ENCODE measurements around the gene SLC35G1. TPM values are rescaled to one million over a fixed set of nuclear protein-coding genes. Genes with fewer than 3 reads are reported as not detected.

SLC35G1 gene
- total and polyA plus RNA-seq, 12 donors = 0.86 to 4.0 (median 2.4) TPM

DNA sequence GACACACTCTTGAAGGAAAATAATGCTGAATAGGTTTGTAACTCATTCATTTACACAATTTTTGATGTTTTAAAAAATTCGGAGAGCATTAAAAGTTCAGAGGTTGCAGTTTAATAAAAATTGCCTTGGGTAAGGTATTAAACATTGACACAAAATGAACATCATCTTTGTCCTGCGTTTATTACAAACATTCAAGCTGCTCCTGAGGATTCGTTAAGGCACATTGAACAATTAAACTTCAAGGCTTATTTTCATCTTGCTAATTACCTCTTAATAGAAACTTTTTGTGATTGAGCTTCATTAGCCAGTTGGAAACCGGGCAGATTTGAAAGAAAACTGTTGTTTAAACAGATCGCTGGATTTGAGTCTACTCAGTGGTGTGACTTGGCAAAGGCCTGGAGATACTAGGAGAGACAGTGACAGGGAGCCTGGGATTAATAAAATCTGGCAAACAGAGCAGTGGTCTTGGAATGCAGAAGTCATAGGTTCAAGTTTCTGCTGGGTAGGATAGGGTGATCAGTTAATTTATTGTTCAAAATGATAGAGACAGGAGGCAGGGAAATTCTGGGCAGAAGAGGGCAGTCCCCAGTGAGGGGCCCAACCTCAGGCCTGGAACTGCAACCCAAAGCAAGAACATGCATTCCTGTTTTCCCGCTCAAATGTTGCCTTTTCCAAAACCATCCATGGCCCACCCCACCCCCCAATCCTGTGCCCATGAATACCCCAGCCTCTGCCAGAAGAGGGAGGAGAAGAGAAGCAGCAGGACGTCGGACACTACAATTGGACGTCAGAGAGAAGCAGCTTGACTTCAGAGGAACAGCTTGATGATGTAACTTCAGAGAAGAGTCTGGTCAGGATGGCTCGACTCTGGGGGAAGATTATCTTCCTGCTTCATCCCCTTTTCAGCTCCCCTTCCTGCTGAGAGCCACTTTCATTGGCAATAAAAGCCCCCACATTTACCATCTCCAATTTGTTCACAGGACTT lies 43.5 kb upstream of the SLC35G1 start:
- Histone ChIP-seq H3K27ac (no peak overlapping the region), H3K4me1 (no peaks in the 10 kb centered on the region), H3K27me3 (no peaks in the 10 kb centered on the region), H3K4me3 (no peak overlapping the region), H3K36me3 (no peaks in the 10 kb centered on the region), H3K9me3 (peaks cover 0 to 11% (median 0%) of the 10 kb centered on the region in 11 donors)
- 69 to 70% methylated on average over 10 of the region's 10 CpGs for WGBS, 2 donors
- no peak for ATAC-seq
- intact Hi-C loops (cut with DNase I) = no loop called here
- TF ChIP-seq, protein P1, sequence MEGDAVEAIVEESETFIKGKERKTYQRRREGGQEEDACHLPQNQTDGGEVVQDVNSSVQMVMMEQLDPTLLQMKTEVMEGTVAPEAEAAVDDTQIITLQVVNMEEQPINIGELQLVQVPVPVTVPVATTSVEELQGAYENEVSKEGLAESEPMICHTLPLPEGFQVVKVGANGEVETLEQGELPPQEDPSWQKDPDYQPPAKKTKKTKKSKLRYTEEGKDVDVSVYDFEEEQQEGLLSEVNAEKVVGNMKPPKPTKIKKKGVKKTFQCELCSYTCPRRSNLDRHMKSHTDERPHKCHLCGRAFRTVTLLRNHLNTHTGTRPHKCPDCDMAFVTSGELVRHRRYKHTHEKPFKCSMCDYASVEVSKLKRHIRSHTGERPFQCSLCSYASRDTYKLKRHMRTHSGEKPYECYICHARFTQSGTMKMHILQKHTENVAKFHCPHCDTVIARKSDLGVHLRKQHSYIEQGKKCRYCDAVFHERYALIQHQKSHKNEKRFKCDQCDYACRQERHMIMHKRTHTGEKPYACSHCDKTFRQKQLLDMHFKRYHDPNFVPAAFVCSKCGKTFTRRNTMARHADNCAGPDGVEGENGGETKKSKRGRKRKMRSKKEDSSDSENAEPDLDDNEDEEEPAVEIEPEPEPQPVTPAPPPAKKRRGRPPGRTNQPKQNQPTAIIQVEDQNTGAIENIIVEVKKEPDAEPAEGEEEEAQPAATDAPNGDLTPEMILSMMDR (IDR thresholded peaks at IDR 0.05) = no peak
- DNase-seq = no peak

DNA sequence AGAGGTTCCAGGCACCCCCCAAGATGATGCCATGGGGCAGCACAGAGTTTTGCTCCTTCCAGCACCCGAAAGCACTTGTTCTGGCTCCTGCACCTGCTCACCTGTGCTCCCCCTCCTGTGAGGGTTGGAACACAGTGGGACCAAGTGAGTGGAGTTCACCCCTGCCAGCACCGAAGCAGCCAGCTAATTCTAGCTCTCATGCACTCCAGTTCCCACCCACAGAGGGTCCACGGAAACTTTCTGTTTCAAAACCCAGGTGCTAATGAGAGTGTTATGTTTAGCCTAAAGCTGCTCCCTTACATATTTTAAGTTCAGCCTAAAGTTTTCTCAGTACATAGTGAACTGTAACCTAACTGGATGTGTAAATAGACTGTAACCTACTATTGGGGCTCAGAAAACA lies 42.6 kb upstream of the SLC35G1 start:
- Histone ChIP-seq H3K27ac (no peak overlapping the region), H3K9me3 (peaks cover 0 to 11% (median 0%) of the 10 kb centered on the region in 11 donors)
- WGBS, 2 donors = 66 to 71% methylated on average over 3 of the region's 3 CpGs

DNA sequence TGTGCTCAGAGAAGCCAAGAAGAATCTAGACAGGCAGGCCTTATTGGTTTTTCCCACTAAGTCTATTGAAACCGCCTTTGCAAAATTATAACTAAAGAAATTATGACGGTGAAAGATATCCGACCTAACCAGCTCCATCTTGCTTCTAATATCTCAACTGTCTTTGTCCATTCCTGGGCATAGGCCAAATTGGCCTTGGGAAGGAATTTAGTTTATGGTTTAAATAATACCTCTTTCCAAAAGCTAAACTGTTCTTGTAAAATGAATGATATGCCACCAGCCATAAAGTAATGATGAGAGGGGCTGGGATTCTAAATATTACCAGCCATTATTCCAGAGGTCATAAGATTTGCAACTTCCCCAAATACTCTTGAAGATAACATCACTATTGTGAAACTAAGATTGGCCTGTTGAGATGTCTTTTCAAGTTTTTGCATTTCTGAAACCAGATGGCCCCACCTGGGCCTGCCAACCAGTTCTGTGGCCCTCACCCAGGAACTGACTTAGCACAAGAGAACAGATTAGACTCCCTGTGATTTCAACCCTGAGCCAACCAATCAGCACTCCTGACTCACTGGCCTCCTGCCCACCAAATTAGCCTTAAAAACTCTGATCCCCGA lies 41.2 kb upstream of the SLC35G1 start:
- no peak overlapping the region for H3K4me3 ChIP-seq
- WGBS, 2 donors = 87 to 88% methylated on average over 4 of the region's 4 CpGs
- DNase-seq = no peak
- peaks cover 0 to 4% (median 0%) of the 10 kb centered on the region in 7 donors for H3K27me3 ChIP-seq
- ATAC-seq = no peak
- no peak overlapping the region for H3K27ac ChIP-seq
- peaks cover 0 to 11% (median 0%) of the 10 kb centered on the region in 11 donors for H3K9me3 ChIP-seq
- H3K36me3 ChIP-seq = no peaks in the 10 kb centered on the region
- no peaks in the 10 kb centered on the region for H3K4me1 ChIP-seq
- TF ChIP-seq, protein P1 (IDR thresholded peaks at IDR 0.05) = no peak
- intact Hi-C loops (cut with DNase I) = no loop called here

More for the DNA sequence above, 42.6 kb upstream of the SLC35G1 start:
- H3K36me3 ChIP-seq = no peaks in the 10 kb centered on the region
- intact Hi-C loops (cut with DNase I) = no loop called here
- TF ChIP-seq, protein P1 (IDR thresholded peaks at IDR 0.05) = no peak
- DNase-seq = no peak
- no peaks in the 10 kb centered on the region for H3K4me1 ChIP-seq
- peaks cover 0 to 2% (median 0%) of the 10 kb centered on the region in 7 donors for H3K27me3 ChIP-seq
- no peak for ATAC-seq
- no peak overlapping the region for H3K4me3 ChIP-seq

DNA sequence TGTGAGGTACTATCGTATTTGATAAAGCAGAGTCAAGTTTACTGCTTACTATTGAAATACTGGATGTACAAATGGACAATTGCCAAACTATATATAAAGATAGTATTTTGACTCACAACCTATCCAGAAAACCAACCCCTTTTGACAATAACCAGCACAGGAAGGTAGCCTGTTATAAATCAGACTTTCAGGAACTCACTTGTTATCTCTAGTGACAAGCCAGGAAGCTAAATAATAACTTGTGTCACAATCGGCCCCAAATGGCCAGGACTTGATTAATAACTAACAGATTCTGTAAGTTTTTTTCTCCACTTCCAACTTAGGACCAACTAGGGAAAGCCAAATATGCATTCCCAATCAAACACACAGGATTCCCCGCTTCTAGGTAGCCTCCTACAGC lies 38.8 kb upstream of the SLC35G1 start:
- 31 to 39% methylated on average over 3 of the region's 3 CpGs for WGBS, 2 donors
- H3K27ac ChIP-seq = no peak overlapping the region
- ATAC-seq (no peak), DNase-seq (no peak)
- intact Hi-C loops (cut with DNase I) = no loop called here
- H3K9me3 ChIP-seq = peaks cover 0 to 11% (median 0%) of the 10 kb centered on the region in 11 donors
- no peaks in the 10 kb centered on the region for H3K4me1 ChIP-seq
- peaks cover 0 to 9% (median 0%) of the 10 kb centered on the region in 7 donors for H3K27me3 ChIP-seq
- no peaks in the 10 kb centered on the region for H3K36me3 ChIP-seq
- no peak overlapping the region for H3K4me3 ChIP-seq
- TF ChIP-seq, protein P1 (IDR thresholded peaks at IDR 0.05) = no peak

Data from heart right ventricle (tissue), 16 donors.